Stomach (tissue), 4 donors: Measurements from ENCODE around the gene SF3B6.
A peak's percentile ranks its signal among the peaks of the same experiment; 100 is the strongest.

ENCODE experiments used
- POLR2A ChIP-seq, 4 donors: fragments of 450-650 bp; IDR thresholded peaks; one replicate each; pipeline ENCODE4 v1.6.1; 2016; ENCODE audit warnings: antibody characterized with exemption in 4 of 4, control low read depth in 2 of 4, mild to moderate bottlenecking in 1 of 4, moderate library complexity in 1 of 4
- POLR2AphosphoS5 ChIP-seq, 3 donors: sonication (generic); formaldehyde crosslinking; IDR thresholded peaks; one replicate each; pipeline ENCODE4 v1.6.1; 2016; ENCODE audit warnings: antibody characterized with exemption in 3 of 3

- TF ChIP-seq POLR2A (IDR thresholded peaks at IDR 0.05) (peak in 1 of 4 donors; percentile 63), POLR2AphosphoS5 (IDR thresholded peaks at IDR 0.05) (peak in 2 of 3 donors; percentile 57 to 64)
Measured at GRCh38 chr2:24076849-24077534, 866 bp upstream of the SF3B6 start.
